Heart left ventricle (tissue), 16 donors: ENCODE measurements around the gene CNIH3. TPM values are rescaled to one million over a fixed set of nuclear protein-coding genes. Genes with fewer than 3 reads are reported as not detected.

Experiments used
- ATAC-seq, 4 donors: fragments of 200-7000 bp; cut with Tn5 transposase; one replicate each; pipeline ENCODE4 v1.9.1; 2020 to 2022; ENCODE audit warnings: moderate library complexity in 4 of 4, mild to moderate bottlenecking in 3 of 4, moderate number of reproducible peaks in 1 of 4
- DNase-seq, 5 donors: peaks; one replicate each; pipeline ENCODE4 v3.0.0-alpha.2; 2020
- H3K27ac ChIP-seq, 12 donors: fragments of 200-600 bp; sonication (generic) in 4 of 12; one replicate each; pipeline versions ENCODE4 v1.5.0 to v1.8.0; 2016 to 2022; ENCODE audit warnings: mild to moderate bottlenecking in 2 of 12
- H3K27me3 ChIP-seq, 9 donors: fragments of 200-600 bp; sonication (generic) in 2 of 9; one replicate each; pipeline versions ENCODE4 v1.5.1 to v1.8.0; 2016 to 2022; ENCODE audit warnings: mild to moderate bottlenecking in 3 of 9
- H3K36me3 ChIP-seq, 9 donors: fragments of 200-600 bp; sonication (generic) in 2 of 9; one replicate each; pipeline versions ENCODE4 v1.5.0 to v1.8.0; 2018 to 2022; ENCODE audit warnings: mild to moderate bottlenecking in 2 of 9
- H3K4me1 ChIP-seq, 12 donors: fragments of 200-600 bp; sonication (generic) in 4 of 12; one replicate each; pipeline versions ENCODE4 v1.5.0 to v1.8.0; 2016 to 2022; ENCODE audit warnings: mild to moderate bottlenecking in 3 of 12
- H3K4me3 ChIP-seq, 12 donors: fragments of 200-600 bp; sonication (generic) in 4 of 12; one replicate each; pipeline versions ENCODE4 v1.5.0 to v1.8.0; 2017 to 2022; ENCODE audit warnings: mild to moderate bottlenecking in 9 of 12, moderate library complexity in 4 of 12
- H3K9me3 ChIP-seq, 12 donors: fragments of 200-600 bp; sonication (generic) in 4 of 12; one replicate each; pipeline versions ENCODE4 v1.5.0 to v1.8.0; 2016 to 2022; ENCODE audit warnings: mild to moderate bottlenecking in 1 of 12
- CTCF ChIP-seq, 12 donors: fragments of 200-600 bp; sonication (generic) in 4 of 12; IDR thresholded peaks; one replicate each; pipeline versions ENCODE4 v1.5.0 to v1.8.0; 2018 to 2022; ENCODE audit warnings: antibody characterized with exemption in 12 of 12, mild to moderate bottlenecking in 5 of 12
- POLR2A ChIP-seq, 2 donors: fragments of 450-650 bp; IDR thresholded peaks; one replicate each; pipeline ENCODE4 v1.6.1; 2017; ENCODE audit warnings: antibody characterized with exemption in 2 of 2, mild to moderate bottlenecking in 2 of 2, moderate library complexity in 2 of 2
- WGBS, 4 donors: extraction: QIAGEN DNeasy Blood & Tissue Kit in 2 of 4; methylation state at CpG; one replicate each; pipeline versions ENCODE4 v1.1.5 to v1.1.7; 2013 to 2018; 5-methylcytosine and 5-hydroxymethylcytosine counted together
- intact Hi-C, 10 donors: fragments of 100-400 bp; cut with DNase I; formaldehyde crosslinking; loops; one replicate each; pipeline versions ENCODE4 v1.11.1 to v1.14.2; 2022
- polyA plus RNA-seq, 2 donors: library from polyadenylated mRNA; stranded (reverse); fragments of 200-250 nt; gene quantifications; one replicate each; pipeline ENCODE4 v1.2.3, GENCODE V29; 2013
- total RNA-seq, 9 donors: library from RNA; depleted of rRNA in 2 of 9; stranded (reverse); fragments of >200 nt in 2 of 9; fragmentation: NEBNext Ultra II Directional in 3 of 9; extraction: Animal tissue kit (Norgen Biotek cat#: 25700) in 3 of 9; gene quantifications; one replicate each; pipeline versions ENCODE4 v1.1.0 to v1.2.4, GENCODE V29; 2016 to 2023
- donor health status: ischemic (EF 13 %, LVEDD 7.1; RV severe dilation, severe dysfunction).
- donor health status: healthy with polysubstance abuse.
- donor health status: DM: no; HTN: yes; CAD: no.
- donor health status: DM: no; HTN: no; CAD: no.
- donor health status: ischemic (EF 25% LVEDD 6.9; RV normal size, moderate dysfunction).
- donor health status: ischemic (EF 25% LVEDD 5.7; RV mildly dilated, moderate dysfunction).
- donor health status: healthy.
- donor health status: DM: yes; HTN: yes; CAD: no.
- donor health status: ischemic (EF 35%, LVEDD 5.7; RV mildly dilated, moderate dysfunction).
- donor health status: nonischemic (EF 11% LVEDD 7.7; RV severe dilation, severe dysfunction).
- donor health status: DM: yes; HTN: yes; CAD: no.
- donor health status: PGD.
- donor health status: ischemic (EF 29% LVEDD 5.4; RV normal size, mild dysfunction).
- donor health status: nonischemic (EF 23%, LVEDD 6.1; RV moderate dilation, normal function).

The CNIH3 gene
- total and polyA plus RNA-seq, 11 donors = 0.34 to 2.6 (median 0.62) TPM; not detected in 2

GRCh38 chr1:224785040-224785328, 168.9 kb downstream of the CNIH3 start:
- intact Hi-C loops = no loop called here
- Histone ChIP-seq H3K9me3 (no peaks in the 10 kb centered on the region), H3K27ac (no peak overlapping the region), H3K4me3 (no peak overlapping the region), H3K27me3 (no peaks in the 10 kb centered on the region), H3K4me1 (peaks cover 0 to 22% (median 7%) of the 10 kb centered on the region in 12 donors), H3K36me3 (no peaks in the 10 kb centered on the region)
- ATAC-seq = no peak
- TF ChIP-seq POLR2A (IDR thresholded peaks at IDR 0.05) (no peak), CTCF (IDR thresholded peaks at IDR 0.05) (no peak)
- 73 to 91% (median 81%) methylated on average over 2 of the region's 2 CpGs for WGBS, 4 donors
- DNase-seq = no peak

- TF ChIP-seq CTCF (IDR thresholded peaks at IDR 0.05) (no peak), POLR2A (IDR thresholded peaks at IDR 0.05) (no peak)
- H3K27me3 ChIP-seq = no peaks in the 10 kb centered on the region
- WGBS, 4 donors = 95 to 99% (median 97%) methylated on average over 3 of the region's 3 CpGs
- intact Hi-C loops = no loop called here
- H3K4me1 ChIP-seq = peaks cover 0 to 22% (median 7%) of the 10 kb centered on the region in 12 donors
- H3K4me3 ChIP-seq = no peak overlapping the region
- no peak overlapping the region for H3K27ac ChIP-seq
- H3K9me3 ChIP-seq = no peaks in the 10 kb centered on the region
- ATAC-seq (no peak), DNase-seq (no peak)
- no peaks in the 10 kb centered on the region for H3K36me3 ChIP-seq
Measured at GRCh38 chr1:224785622-224786021, 169.5 kb downstream of the CNIH3 start.

- no peak for TF ChIP-seq POLR2A (IDR thresholded peaks at IDR 0.05)
- no peak for TF ChIP-seq CTCF (IDR thresholded peaks at IDR 0.05)
- WGBS, 4 donors = 73 to 92% (median 82%) methylated on average over 3 of the region's 3 CpGs
- Histone ChIP-seq H3K4me3 (no peak overlapping the region), H3K27me3 (no peaks in the 10 kb centered on the region), H3K4me1 (peaks cover 0 to 22% (median 7%) of the 10 kb centered on the region in 12 donors), H3K36me3 (no peaks in the 10 kb centered on the region), H3K9me3 (no peaks in the 10 kb centered on the region), H3K27ac (no peak overlapping the region)
- ATAC-seq (no peak), DNase-seq (no peak)
- intact Hi-C loops = no loop called here
Measured at GRCh38 chr1:224786533-224787250, 170.6 kb downstream of the CNIH3 start.

- H3K9me3 ChIP-seq = no peaks in the 10 kb centered on the region
- no peaks in the 10 kb centered on the region for H3K36me3 ChIP-seq
- no peak for ATAC-seq
- intact Hi-C loops = no loop called here
- H3K27me3 ChIP-seq = no peaks in the 10 kb centered on the region
- H3K27ac ChIP-seq = no peak overlapping the region
- H3K4me3 ChIP-seq = no peak overlapping the region
- no peak for DNase-seq
- TF ChIP-seq POLR2A (IDR thresholded peaks at IDR 0.05) = no peak
- TF ChIP-seq CTCF (IDR thresholded peaks at IDR 0.05) = no peak
- H3K4me1 ChIP-seq = peaks cover 0 to 9% (median 0%) of the 10 kb centered on the region in 12 donors
Measured at GRCh38 chr1:224789311-224789710, 173.2 kb downstream of the CNIH3 start.

Other genes with a start within 250 kb of the CNIH3 start
- gene WDR26, start 181.5 kb upstream of the CNIH3 start, total RNA-seq = 10 to 100 TPM; 44.3 to 83.8 (median 64.2) TPM
- 10 to 100 TPM; 20.2 to 28.7 TPM for gene WDR26, start 181.5 kb upstream of the CNIH3 start, polyA plus RNA-seq